T-helper 17 cell (primary cell): Measurements from ENCODE around the gene GPC3. TPM values are rescaled to one million over a fixed set of nuclear protein-coding genes. Genes with fewer than 3 reads are reported as not detected.
"Not testable (repeated sequence)": the region's sequence is repeated elsewhere in the genome, so short reads cannot be mapped to it uniquely, and the experiment has no call there.

Experiments used
- ATAC-seq: fragments of 150-1000 bp; cut with Tn5 transposase; 2 replicates; pipeline ENCODE4 v1.10.0; 2021; ENCODE audit warnings: mild to moderate bottlenecking, moderate library complexity
- DNase-seq, 3 donors: peaks; one replicate each; pipeline versions ENCODE4 v3.0.0 to v3.0.0-alpha.2; 2020 to 2021
- H3K9me3 ChIP-seq: one replicate; pipeline ENCODE4 v1.7.0; 2013; ENCODE audit warnings: low read length, mild to moderate bottlenecking; ENCODE audit not compliant: control insufficient read depth, poor library complexity, severe bottlenecking
- H3K27ac Mint-ChIP-seq: one replicate; pipeline ENCODE4 v1.8.0; 2022; ENCODE audit warnings: mild to moderate bottlenecking, moderate library complexity, mixed read lengths
- H3K27me3 Mint-ChIP-seq: one replicate; pipeline ENCODE4 v1.8.0; 2022; ENCODE audit warnings: mixed read lengths
- H3K36me3 Mint-ChIP-seq: one replicate; pipeline ENCODE4 v1.8.0; 2022; ENCODE audit warnings: low read depth, mixed read lengths
- H3K4me1 Mint-ChIP-seq: one replicate; pipeline ENCODE4 v1.8.0; 2022; ENCODE audit warnings: mild to moderate bottlenecking, mixed read lengths
- H3K4me3 Mint-ChIP-seq: one replicate; pipeline ENCODE4 v1.8.0; 2022; ENCODE audit warnings: mild to moderate bottlenecking, moderate library complexity, mixed read lengths
- total RNA-seq, 4 donors: library from RNA in 2 of 4; stranded (reverse) in 2 of 4; gene quantifications; one replicate each; pipeline ENCODE4 v1.2.3 and lab custom pipeline; 2022 to 2026

GPC3 gene
- total RNA-seq, 2 donors from 2014 or later = 0.20 to 0.39 TPM

- H3K27me3 Mint-ChIP-seq = no peaks in the 10 kb centered on the region
- DNase-seq (no peak), ATAC-seq (no peak)
- no peaks in the 10 kb centered on the region for H3K36me3 Mint-ChIP-seq
- H3K4me1 Mint-ChIP-seq = no peaks in the 10 kb centered on the region
- no peaks in the 10 kb centered on the region for H3K9me3 ChIP-seq
- H3K27ac Mint-ChIP-seq = no peak overlapping the region
- H3K4me3 Mint-ChIP-seq = no peak overlapping the region
Measured at GRCh38 chrX:133627673-133628072, 357.7 kb downstream of the GPC3 start.

- ATAC-seq, H3K27me3 Mint-ChIP-seq, H3K9me3 ChIP-seq, DNase-seq, H3K36me3 Mint-ChIP-seq, H3K27ac Mint-ChIP-seq, H3K4me3 Mint-ChIP-seq, H3K4me1 Mint-ChIP-seq: not testable (repeated sequence)
Measured at GRCh38 chrX:133621384-133621783, 364.0 kb downstream of the GPC3 start.

- ATAC-seq (no peak), DNase-seq (no peak)
- H3K27me3 Mint-ChIP-seq = peaks cover 10% of the 10 kb centered on the region
- no peak overlapping the region for H3K4me3 Mint-ChIP-seq
- peaks cover 2% of the 10 kb centered on the region for H3K4me1 Mint-ChIP-seq
- no peaks in the 10 kb centered on the region for H3K9me3 ChIP-seq
- H3K27ac Mint-ChIP-seq = no peak overlapping the region
- no peaks in the 10 kb centered on the region for H3K36me3 Mint-ChIP-seq
Measured at GRCh38 chrX:133611676-133612075, 373.7 kb downstream of the GPC3 start.

GRCh38 chrX:133610056-133610455 is 375.3 kb downstream of the GPC3 start:
- Mint-ChIP-seq H3K4me1 (peaks cover 2% of the 10 kb centered on the region), H3K27ac (no peak overlapping the region), H3K36me3 (no peaks in the 10 kb centered on the region), H3K27me3 (peaks cover 10% of the 10 kb centered on the region), H3K4me3 (no peak overlapping the region)
- ATAC-seq (no peak), DNase-seq (no peak)
- H3K9me3 ChIP-seq = no peaks in the 10 kb centered on the region

GRCh38 chrX:133609166-133609565 is 376.2 kb downstream of the GPC3 start:
- no peak overlapping the region for H3K27ac Mint-ChIP-seq
- DNase-seq = no peak
- no peaks in the 10 kb centered on the region for H3K36me3 Mint-ChIP-seq
- no peak for ATAC-seq
- H3K27me3 Mint-ChIP-seq = peaks cover 10% of the 10 kb centered on the region
- H3K4me3 Mint-ChIP-seq = no peak overlapping the region
- peaks cover 2% of the 10 kb centered on the region for H3K4me1 Mint-ChIP-seq
- no peaks in the 10 kb centered on the region for H3K9me3 ChIP-seq

- Mint-ChIP-seq H3K27ac (no peak overlapping the region), H3K27me3 (peaks cover 10% of the 10 kb centered on the region), H3K4me3 (no peak overlapping the region)
Measured at GRCh38 chrX:133608406-133608805, 377.0 kb downstream of the GPC3 start.

GRCh38 chrX:133607419-133608348 is 377.7 kb downstream of the GPC3 start:
- Mint-ChIP-seq H3K27me3 (peaks cover 10% of the 10 kb centered on the region), H3K4me1 (peaks cover 2% of the 10 kb centered on the region), H3K27ac (no peak overlapping the region), H3K36me3 (no peaks in the 10 kb centered on the region), H3K4me3 (no peak overlapping the region)
- no peak for ATAC-seq
- no peaks in the 10 kb centered on the region for H3K9me3 ChIP-seq
- no peak for DNase-seq

More at GRCh38 chrX:133608406-133608805, 377.0 kb downstream of the GPC3 start:
- Mint-ChIP-seq H3K4me1 (peaks cover 2% of the 10 kb centered on the region), H3K36me3 (no peaks in the 10 kb centered on the region)
- H3K9me3 ChIP-seq = no peaks in the 10 kb centered on the region
- no peak for ATAC-seq
- no peak for DNase-seq

- H3K27ac Mint-ChIP-seq = no peak overlapping the region
- H3K27me3 Mint-ChIP-seq = peaks cover 10% of the 10 kb centered on the region
- no peaks in the 10 kb centered on the region for H3K36me3 Mint-ChIP-seq
- DNase-seq (no peak), ATAC-seq (no peak)
- peaks cover 2% of the 10 kb centered on the region for H3K4me1 Mint-ChIP-seq
- no peaks in the 10 kb centered on the region for H3K9me3 ChIP-seq
- no peak overlapping the region for H3K4me3 Mint-ChIP-seq
Measured at GRCh38 chrX:133606990-133607389, 378.4 kb downstream of the GPC3 start.

GRCh38 chrX:133604801-133605200 is 380.6 kb downstream of the GPC3 start:
- no peaks in the 10 kb centered on the region for H3K36me3 Mint-ChIP-seq
- no peak for DNase-seq
- no peaks in the 10 kb centered on the region for H3K4me1 Mint-ChIP-seq
- H3K9me3 ChIP-seq = no peaks in the 10 kb centered on the region
- no peak for ATAC-seq
- no peak overlapping the region for H3K4me3 Mint-ChIP-seq
- H3K27me3 Mint-ChIP-seq = peaks cover under 1% of the 10 kb centered on the region
- no peak overlapping the region for H3K27ac Mint-ChIP-seq

- no peaks in the 10 kb centered on the region for H3K27me3 Mint-ChIP-seq
- ATAC-seq (no peak), DNase-seq (no peak)
- H3K4me3 Mint-ChIP-seq = no peak overlapping the region
- H3K36me3 Mint-ChIP-seq = no peaks in the 10 kb centered on the region
- H3K27ac Mint-ChIP-seq = no peak overlapping the region
- no peaks in the 10 kb centered on the region for H3K9me3 ChIP-seq
- H3K4me1 Mint-ChIP-seq = no peaks in the 10 kb centered on the region
Measured at GRCh38 chrX:133602881-133603280, 382.5 kb downstream of the GPC3 start.

GRCh38 chrX:133601116-133601515 is 384.3 kb downstream of the GPC3 start:
- no peaks in the 10 kb centered on the region for H3K4me1 Mint-ChIP-seq
- no peak for DNase-seq
- no peak overlapping the region for H3K4me3 Mint-ChIP-seq
- no peak overlapping the region for H3K27ac Mint-ChIP-seq
- no peaks in the 10 kb centered on the region for H3K27me3 Mint-ChIP-seq
- ATAC-seq = no peak
- no peaks in the 10 kb centered on the region for H3K36me3 Mint-ChIP-seq
- no peaks in the 10 kb centered on the region for H3K9me3 ChIP-seq

GRCh38 chrX:133600536-133600935 is 384.9 kb downstream of the GPC3 start:
- H3K4me3 Mint-ChIP-seq = no peak overlapping the region

GRCh38 chrX:133598601-133599335 is 386.6 kb downstream of the GPC3 start:
- no peaks in the 10 kb centered on the region for H3K9me3 ChIP-seq
- no peak overlapping the region for H3K27ac Mint-ChIP-seq
- ATAC-seq (no peak), DNase-seq (no peak)
- no peaks in the 10 kb centered on the region for H3K27me3 Mint-ChIP-seq
- no peak overlapping the region for H3K4me3 Mint-ChIP-seq
- H3K4me1 Mint-ChIP-seq = no peaks in the 10 kb centered on the region
- no peaks in the 10 kb centered on the region for H3K36me3 Mint-ChIP-seq

More at GRCh38 chrX:133600536-133600935, 384.9 kb downstream of the GPC3 start:
- no peaks in the 10 kb centered on the region for H3K4me1 Mint-ChIP-seq
- H3K27ac Mint-ChIP-seq = no peak overlapping the region
- no peaks in the 10 kb centered on the region for H3K36me3 Mint-ChIP-seq
- DNase-seq = no peak
- no peaks in the 10 kb centered on the region for H3K27me3 Mint-ChIP-seq
- ATAC-seq = no peak
- no peaks in the 10 kb centered on the region for H3K9me3 ChIP-seq
